WTC11 (cell line): Measurements from ENCODE around the gene FGF5. TPM values are rescaled to one million over a fixed set of nuclear protein-coding genes. Genes with fewer than 3 reads are reported as not detected.

Experiments used
- ATAC-seq: fragments of 200-7000 bp; cut with Tn5 transposase; 2 replicates; pipeline ENCODE4 v1.10.0; 2021; ENCODE audit warnings: mild to moderate bottlenecking, moderate library complexity
- CTCF ChIA-PET: fragments of 300-600 bp; sonication (Branson Sonifier 250); formaldehyde crosslinking; loops from one replicate; lab custom pipeline; 2021; ENCODE audit warnings: antibody characterized with exemption; lab: Charles Lee
- POLR2A ChIA-PET: fragments of 350-600 bp; sonication (Branson Sonifier 250); formaldehyde crosslinking; loops from one replicate; lab custom pipeline; 2021; ENCODE audit warnings: antibody characterized with exemption; lab: Charles Lee
- DNase-seq: peaks from one replicate; pipeline ENCODE4 v3.0.0; 2021; ENCODE audit warnings: low spot score
- H3K27ac Mint-ChIP-seq: 2 replicates; pipeline ENCODE4 v1.8.0; 2021; ENCODE audit warnings: mixed read lengths
- H3K27me3 Mint-ChIP-seq: 2 replicates; pipeline ENCODE4 v1.8.0; 2021; ENCODE audit warnings: low read depth, mild to moderate bottlenecking, moderate library complexity, mixed read lengths
- H3K36me3 Mint-ChIP-seq: 2 replicates; pipeline ENCODE4 v1.8.0; 2021; ENCODE audit warnings: mixed read lengths
- H3K4me1 Mint-ChIP-seq: 2 replicates; pipeline ENCODE4 v1.8.0; 2022; ENCODE audit warnings: mixed read lengths
- H3K4me3 Mint-ChIP-seq: 2 replicates; pipeline ENCODE4 v1.8.0; 2021; ENCODE audit warnings: mild to moderate bottlenecking, moderate library complexity, mixed read lengths
- H3K9me3 Mint-ChIP-seq: 2 replicates; pipeline ENCODE4 v1.8.0; 2021; ENCODE audit warnings: mixed read lengths
- CBFB ChIP-seq: sonication (generic); formaldehyde crosslinking; IDR thresholded peaks from 2 replicates; pipeline ENCODE4 v1.8.1; 2022; ENCODE audit warnings: mild to moderate bottlenecking, low read depth, missing genetic modification reagents
- CREM ChIP-seq: sonication (generic); formaldehyde crosslinking; IDR thresholded peaks from 2 replicates; pipeline ENCODE4 v1.8.1; 2022; ENCODE audit warnings: mild to moderate bottlenecking, missing genetic modification reagents, moderate library complexity
- GRHL2 ChIP-seq: fragments of 250-450 bp; sonication (Bioruptor Pico); IDR thresholded peaks from 2 replicates; pipeline ENCODE4 v1.8.0; 2022; ENCODE audit warnings: mild to moderate bottlenecking, moderate library complexity; ENCODE audit not compliant: insufficient replicate concordance, severe bottlenecking
- HMGA2 ChIP-seq: fragments of 250-450 bp; sonication (Bioruptor Pico); IDR thresholded peaks from 2 replicates; pipeline ENCODE4 v1.4.0; 2021; ENCODE audit warnings: mild to moderate bottlenecking, moderate library complexity
- NR2C2 ChIP-seq: sonication (generic); formaldehyde crosslinking; IDR thresholded peaks from 2 replicates; pipeline ENCODE4 v1.8.0; 2022; ENCODE audit warnings: mild to moderate bottlenecking, missing genetic modification reagents
- RORB ChIP-seq: fragments of 250-450 bp; sonication (Bioruptor Pico); IDR thresholded peaks from 2 replicates; pipeline ENCODE4 v1.9.0; 2021; ENCODE audit warnings: mild to moderate bottlenecking
- SMAD4 ChIP-seq: sonication (generic); formaldehyde crosslinking; IDR thresholded peaks from 2 replicates; pipeline ENCODE4 v1.8.0; 2022; ENCODE audit warnings: mild to moderate bottlenecking, missing genetic modification reagents
- SOX15 ChIP-seq: fragments of 250-450 bp; sonication (Bioruptor Pico); IDR thresholded peaks from 2 replicates; pipeline ENCODE4 v1.9.0; 2021; ENCODE audit warnings: mild to moderate bottlenecking
- ZNF219 ChIP-seq: sonication (generic); formaldehyde crosslinking; IDR thresholded peaks from 2 replicates; pipeline ENCODE4 v1.8.0; 2023; ENCODE audit warnings: missing genetic modification reagents, mild to moderate bottlenecking, borderline replicate concordance
- ZNF263 ChIP-seq: sonication (generic); formaldehyde crosslinking; IDR thresholded peaks from 2 replicates; pipeline ENCODE4 v1.8.1; 2022; ENCODE audit warnings: low read depth, mild to moderate bottlenecking, moderate library complexity, missing genetic modification reagents
- ZNF396 ChIP-seq: fragments of 250-450 bp; sonication (Bioruptor Pico); IDR thresholded peaks from 2 replicates; pipeline ENCODE4 v1.8.0; 2021; ENCODE audit warnings: mild to moderate bottlenecking, moderate library complexity, borderline replicate concordance
- total RNA-seq: library from RNA; stranded (reverse); gene quantifications from 3 replicates; pipeline ENCODE4 v1.2.3, GENCODE V29; 2021
- TF ChIP-seq, protein P1 (sequence below): fragments of 250-450 bp; sonication (Bioruptor Pico); IDR thresholded peaks from 2 replicates; pipeline ENCODE4 v1.9.0; 2021; ENCODE audit warnings: mild to moderate bottlenecking
- TF ChIP-seq, protein P2 (sequence below): sonication (generic); formaldehyde crosslinking; IDR thresholded peaks from 2 replicates; pipeline ENCODE4 v1.8.0; 2022; ENCODE audit warnings: missing genetic modification reagents
- TF ChIP-seq, protein P3 (sequence below): sonication (generic); formaldehyde crosslinking; IDR thresholded peaks from 2 replicates; pipeline ENCODE4 v1.8.0; 2022; ENCODE audit warnings: mild to moderate bottlenecking, missing genetic modification reagents
- TF ChIP-seq, protein P4 (sequence below): fragments of 250-450 bp; sonication (Bioruptor Pico); conservative IDR thresholded peaks from 2 replicates; pipeline ENCODE4 v1.9.0; 2021; ENCODE audit warnings: mild to moderate bottlenecking
- TF ChIP-seq, protein P5 (sequence below): fragments of 250-450 bp; sonication (Bioruptor Pico); IDR thresholded peaks from 2 replicates; pipeline ENCODE4 v2.1.2; 2022; ENCODE audit warnings: mild to moderate bottlenecking, moderate library complexity
- TF ChIP-seq, protein P6 (sequence below): sonication (generic); formaldehyde crosslinking; IDR thresholded peaks from 2 replicates; pipeline ENCODE4 v1.8.0; 2022; ENCODE audit warnings: mild to moderate bottlenecking, missing genetic modification reagents
- TF ChIP-seq, protein P7 (sequence below): sonication (generic); formaldehyde crosslinking; IDR thresholded peaks from 2 replicates; pipeline ENCODE4 v1.8.1; 2022; ENCODE audit warnings: low read depth, missing genetic modification reagents, borderline replicate concordance

The FGF5 gene
- total RNA-seq, 1 experiment from 2014 or later, result not detected

DNA sequence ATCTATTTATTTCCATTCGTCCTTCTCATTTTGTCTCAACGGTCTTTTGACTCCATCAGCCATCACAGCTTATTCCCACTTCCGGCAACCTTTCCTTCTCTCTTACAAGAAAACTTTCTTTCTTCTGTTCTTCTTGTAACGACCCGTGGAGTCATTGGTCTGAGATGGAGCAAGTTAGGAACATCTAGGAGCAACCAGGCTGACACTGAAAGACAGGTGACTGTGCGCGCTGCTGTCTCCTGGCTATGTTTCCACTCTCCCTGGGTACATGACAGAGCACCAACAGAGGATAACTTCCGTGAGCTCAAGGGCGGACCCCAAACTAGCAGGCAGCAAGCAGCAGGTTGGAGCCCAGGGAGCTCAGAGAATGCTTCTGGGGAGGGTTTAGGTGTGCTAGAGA lies 2.5 kb downstream of the FGF5 start:
- Mint-ChIP-seq H3K4me1 (peaks cover 45% of the 10 kb centered on the region), H3K36me3 (no peaks in the 10 kb centered on the region), H3K9me3 (no peaks in the 10 kb centered on the region), H3K4me3 (peak overlapping the region; percentile 64)
- ATAC-seq (no peak), DNase-seq (no peak)
- POLR2A ChIA-PET, result no interaction called here
- TF ChIP-seq HMGA2 (CRISPR knock-in tag) (no peak), ZNF396 (no peak)
- TF ChIP-seq, all 79 proteins: peak for 0
- peaks cover 90% of the 10 kb centered on the region for H3K27me3 Mint-ChIP-seq
- H3K27ac Mint-ChIP-seq, result no peak overlapping the region
- CTCF ChIA-PET, result interaction anchor here (0.6 to 1.5 kb wide), 2 partner anchors 67 to 721 kb away, joined by 3 to 8 read pairs; partner anchors contain the start of gene CFAP299

DNA sequence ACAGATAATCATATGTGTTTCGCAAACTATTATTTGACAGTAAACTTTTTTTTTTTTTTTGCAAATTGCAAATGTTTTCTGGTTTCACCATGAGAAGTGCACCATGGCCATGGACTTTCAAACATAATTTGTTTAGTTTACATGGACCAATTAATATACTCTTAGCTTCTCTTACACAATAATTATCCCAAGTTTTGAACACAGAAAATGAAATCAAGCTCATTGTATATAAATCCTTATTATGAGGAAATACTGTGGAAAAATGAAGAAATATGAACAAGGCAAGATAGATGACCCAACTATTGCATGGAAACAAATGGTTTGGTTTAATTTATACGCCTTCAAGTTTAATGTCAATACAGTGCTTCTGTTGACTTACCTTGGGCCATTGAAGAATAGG lies 3.9 kb downstream of the FGF5 start:
- no peak for ATAC-seq
- no peak for DNase-seq
- Mint-ChIP-seq H3K9me3 (no peaks in the 10 kb centered on the region), H3K4me3 (no peak overlapping the region), H3K36me3 (no peaks in the 10 kb centered on the region)
- ChIA-PET CTCF (no interaction called here), POLR2A (no interaction called here)
- TF ChIP-seq, protein P1, sequence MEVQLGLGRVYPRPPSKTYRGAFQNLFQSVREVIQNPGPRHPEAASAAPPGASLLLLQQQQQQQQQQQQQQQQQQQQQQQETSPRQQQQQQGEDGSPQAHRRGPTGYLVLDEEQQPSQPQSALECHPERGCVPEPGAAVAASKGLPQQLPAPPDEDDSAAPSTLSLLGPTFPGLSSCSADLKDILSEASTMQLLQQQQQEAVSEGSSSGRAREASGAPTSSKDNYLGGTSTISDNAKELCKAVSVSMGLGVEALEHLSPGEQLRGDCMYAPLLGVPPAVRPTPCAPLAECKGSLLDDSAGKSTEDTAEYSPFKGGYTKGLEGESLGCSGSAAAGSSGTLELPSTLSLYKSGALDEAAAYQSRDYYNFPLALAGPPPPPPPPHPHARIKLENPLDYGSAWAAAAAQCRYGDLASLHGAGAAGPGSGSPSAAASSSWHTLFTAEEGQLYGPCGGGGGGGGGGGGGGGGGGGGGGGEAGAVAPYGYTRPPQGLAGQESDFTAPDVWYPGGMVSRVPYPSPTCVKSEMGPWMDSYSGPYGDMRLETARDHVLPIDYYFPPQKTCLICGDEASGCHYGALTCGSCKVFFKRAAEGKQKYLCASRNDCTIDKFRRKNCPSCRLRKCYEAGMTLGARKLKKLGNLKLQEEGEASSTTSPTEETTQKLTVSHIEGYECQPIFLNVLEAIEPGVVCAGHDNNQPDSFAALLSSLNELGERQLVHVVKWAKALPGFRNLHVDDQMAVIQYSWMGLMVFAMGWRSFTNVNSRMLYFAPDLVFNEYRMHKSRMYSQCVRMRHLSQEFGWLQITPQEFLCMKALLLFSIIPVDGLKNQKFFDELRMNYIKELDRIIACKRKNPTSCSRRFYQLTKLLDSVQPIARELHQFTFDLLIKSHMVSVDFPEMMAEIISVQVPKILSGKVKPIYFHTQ (CRISPR knock-in tag), result no peak
- TF ChIP-seq NR2C2 (CRISPR knock-in tag) (no peak), SOX15 (CRISPR knock-in tag) (no peak), RORB (no peak), ZNF219 (CRISPR knock-in tag) (no peak), SMAD4 (CRISPR knock-in tag) (no peak), GRHL2 (CRISPR knock-in tag) (no peak), ZNF263 (no peak)
- TF ChIP-seq, protein P2, sequence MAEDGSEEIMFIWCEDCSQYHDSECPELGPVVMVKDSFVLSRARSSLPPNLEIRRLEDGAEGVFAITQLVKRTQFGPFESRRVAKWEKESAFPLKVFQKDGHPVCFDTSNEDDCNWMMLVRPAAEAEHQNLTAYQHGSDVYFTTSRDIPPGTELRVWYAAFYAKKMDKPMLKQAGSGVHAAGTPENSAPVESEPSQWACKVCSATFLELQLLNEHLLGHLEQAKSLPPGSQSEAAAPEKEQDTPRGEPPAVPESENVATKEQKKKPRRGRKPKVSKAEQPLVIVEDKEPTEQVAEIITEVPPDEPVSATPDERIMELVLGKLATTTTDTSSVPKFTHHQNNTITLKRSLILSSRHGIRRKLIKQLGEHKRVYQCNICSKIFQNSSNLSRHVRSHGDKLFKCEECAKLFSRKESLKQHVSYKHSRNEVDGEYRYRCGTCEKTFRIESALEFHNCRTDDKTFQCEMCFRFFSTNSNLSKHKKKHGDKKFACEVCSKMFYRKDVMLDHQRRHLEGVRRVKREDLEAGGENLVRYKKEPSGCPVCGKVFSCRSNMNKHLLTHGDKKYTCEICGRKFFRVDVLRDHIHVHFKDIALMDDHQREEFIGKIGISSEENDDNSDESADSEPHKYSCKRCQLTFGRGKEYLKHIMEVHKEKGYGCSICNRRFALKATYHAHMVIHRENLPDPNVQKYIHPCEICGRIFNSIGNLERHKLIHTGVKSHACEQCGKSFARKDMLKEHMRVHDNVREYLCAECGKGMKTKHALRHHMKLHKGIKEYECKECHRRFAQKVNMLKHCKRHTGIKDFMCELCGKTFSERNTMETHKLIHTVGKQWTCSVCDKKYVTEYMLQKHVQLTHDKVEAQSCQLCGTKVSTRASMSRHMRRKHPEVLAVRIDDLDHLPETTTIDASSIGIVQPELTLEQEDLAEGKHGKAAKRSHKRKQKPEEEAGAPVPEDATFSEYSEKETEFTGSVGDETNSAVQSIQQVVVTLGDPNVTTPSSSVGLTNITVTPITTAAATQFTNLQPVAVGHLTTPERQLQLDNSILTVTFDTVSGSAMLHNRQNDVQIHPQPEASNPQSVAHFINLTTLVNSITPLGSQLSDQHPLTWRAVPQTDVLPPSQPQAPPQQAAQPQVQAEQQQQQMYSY (CRISPR knock-in tag), result no peak
- TF ChIP-seq, protein P3, sequence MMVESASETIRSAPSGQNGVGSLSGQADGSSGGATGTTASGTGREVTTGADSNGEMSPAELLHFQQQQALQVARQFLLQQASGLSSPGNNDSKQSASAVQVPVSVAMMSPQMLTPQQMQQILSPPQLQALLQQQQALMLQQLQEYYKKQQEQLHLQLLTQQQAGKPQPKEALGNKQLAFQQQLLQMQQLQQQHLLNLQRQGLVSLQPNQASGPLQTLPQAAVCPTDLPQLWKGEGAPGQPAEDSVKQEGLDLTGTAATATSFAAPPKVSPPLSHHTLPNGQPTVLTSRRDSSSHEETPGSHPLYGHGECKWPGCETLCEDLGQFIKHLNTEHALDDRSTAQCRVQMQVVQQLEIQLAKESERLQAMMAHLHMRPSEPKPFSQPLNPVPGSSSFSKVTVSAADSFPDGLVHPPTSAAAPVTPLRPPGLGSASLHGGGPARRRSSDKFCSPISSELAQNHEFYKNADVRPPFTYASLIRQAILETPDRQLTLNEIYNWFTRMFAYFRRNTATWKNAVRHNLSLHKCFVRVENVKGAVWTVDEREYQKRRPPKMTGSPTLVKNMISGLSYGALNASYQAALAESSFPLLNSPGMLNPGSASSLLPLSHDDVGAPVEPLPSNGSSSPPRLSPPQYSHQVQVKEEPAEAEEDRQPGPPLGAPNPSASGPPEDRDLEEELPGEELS (CRISPR knock-in tag), result no peak
- TF ChIP-seq, all 79 proteins: peak for 0
- H3K27me3 Mint-ChIP-seq, result peaks cover 78% of the 10 kb centered on the region
- H3K4me1 Mint-ChIP-seq, result peaks cover 32% of the 10 kb centered on the region
- H3K27ac Mint-ChIP-seq, result no peak overlapping the region

DNA sequence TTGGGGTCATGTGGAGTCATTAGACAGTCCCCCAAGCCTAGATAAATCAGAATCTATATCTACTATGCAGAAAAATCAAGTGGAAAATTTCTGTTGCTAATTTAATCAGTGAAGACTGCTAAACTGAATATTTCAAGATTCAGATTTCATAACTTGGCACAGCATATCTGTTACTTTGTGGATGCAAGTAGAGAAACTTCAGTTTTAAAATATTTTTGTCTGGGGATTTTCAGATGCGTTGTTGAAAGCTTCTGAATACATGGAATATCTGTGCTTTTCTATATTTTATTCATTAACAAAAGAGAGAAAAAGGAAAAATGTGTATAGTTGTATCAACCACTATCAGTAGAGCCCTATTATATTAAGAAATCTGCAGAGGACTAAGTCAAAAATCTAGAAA lies 4.4 kb downstream of the FGF5 start:
- DNase-seq (no peak), ATAC-seq (no peak)
- ChIA-PET POLR2A (no interaction called here), CTCF (no interaction called here)
- Mint-ChIP-seq H3K36me3 (no peaks in the 10 kb centered on the region), H3K4me1 (peaks cover 27% of the 10 kb centered on the region), H3K27me3 (peaks cover 73% of the 10 kb centered on the region), H3K27ac (no peak overlapping the region), H3K9me3 (no peaks in the 10 kb centered on the region), H3K4me3 (no peak overlapping the region)
- TF ChIP-seq, protein P4, sequence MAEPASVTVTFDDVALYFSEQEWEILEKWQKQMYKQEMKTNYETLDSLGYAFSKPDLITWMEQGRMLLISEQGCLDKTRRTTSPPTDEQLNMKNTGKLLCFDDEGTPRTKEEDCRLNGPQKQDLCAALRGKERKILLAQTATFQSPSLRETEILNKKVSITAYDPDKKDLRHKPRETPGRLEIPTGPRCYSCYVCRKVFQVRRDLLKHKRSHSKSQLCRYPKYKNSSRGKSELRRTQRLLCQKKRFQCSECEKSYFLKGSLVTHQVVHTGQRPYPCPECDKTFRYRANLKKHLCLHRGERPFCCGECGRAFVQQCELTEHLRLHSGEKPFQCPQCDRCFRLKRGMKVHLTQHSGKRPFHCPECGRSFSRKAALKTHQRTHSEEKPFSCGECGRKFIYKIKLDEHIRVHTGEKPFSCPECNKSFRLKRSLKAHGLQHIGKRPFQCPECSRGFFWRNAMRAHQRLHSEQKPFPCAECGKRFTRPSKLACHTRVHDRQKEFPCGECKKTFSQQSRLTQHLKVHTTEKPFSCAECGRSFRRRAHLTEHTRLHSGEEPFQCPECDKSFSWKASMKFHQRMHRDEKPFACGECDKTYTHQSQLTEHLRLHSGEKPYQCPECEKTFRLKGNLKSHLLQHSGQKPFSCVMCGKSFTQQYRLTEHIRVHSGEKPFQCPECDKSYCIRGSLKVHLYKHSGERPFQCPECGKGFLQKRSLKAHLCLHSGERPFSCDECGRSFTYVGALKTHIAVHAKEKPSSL (CRISPR knock-in tag), result no peak
- TF ChIP-seq, protein P5, sequence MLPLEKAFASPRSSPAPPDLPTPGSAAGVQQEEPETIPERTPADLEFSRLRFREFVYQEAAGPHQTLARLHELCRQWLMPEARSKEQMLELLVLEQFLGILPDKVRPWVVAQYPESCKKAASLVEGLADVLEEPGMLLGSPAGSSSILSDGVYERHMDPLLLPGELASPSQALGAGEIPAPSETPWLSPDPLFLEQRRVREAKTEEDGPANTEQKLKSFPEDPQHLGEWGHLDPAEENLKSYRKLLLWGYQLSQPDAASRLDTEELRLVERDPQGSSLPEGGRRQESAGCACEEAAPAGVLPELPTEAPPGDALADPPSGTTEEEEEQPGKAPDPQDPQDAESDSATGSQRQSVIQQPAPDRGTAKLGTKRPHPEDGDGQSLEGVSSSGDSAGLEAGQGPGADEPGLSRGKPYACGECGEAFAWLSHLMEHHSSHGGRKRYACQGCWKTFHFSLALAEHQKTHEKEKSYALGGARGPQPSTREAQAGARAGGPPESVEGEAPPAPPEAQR (CRISPR knock-in tag), result no peak
- TF ChIP-seq SOX15 (CRISPR knock-in tag) (no peak), CBFB (CRISPR knock-in tag) (no peak), CREM (CRISPR knock-in tag) (no peak)
- TF ChIP-seq, protein P6, sequence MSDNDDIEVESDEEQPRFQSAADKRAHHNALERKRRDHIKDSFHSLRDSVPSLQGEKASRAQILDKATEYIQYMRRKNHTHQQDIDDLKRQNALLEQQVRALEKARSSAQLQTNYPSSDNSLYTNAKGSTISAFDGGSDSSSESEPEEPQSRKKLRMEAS, result no peak
- TF ChIP-seq, protein P7, sequence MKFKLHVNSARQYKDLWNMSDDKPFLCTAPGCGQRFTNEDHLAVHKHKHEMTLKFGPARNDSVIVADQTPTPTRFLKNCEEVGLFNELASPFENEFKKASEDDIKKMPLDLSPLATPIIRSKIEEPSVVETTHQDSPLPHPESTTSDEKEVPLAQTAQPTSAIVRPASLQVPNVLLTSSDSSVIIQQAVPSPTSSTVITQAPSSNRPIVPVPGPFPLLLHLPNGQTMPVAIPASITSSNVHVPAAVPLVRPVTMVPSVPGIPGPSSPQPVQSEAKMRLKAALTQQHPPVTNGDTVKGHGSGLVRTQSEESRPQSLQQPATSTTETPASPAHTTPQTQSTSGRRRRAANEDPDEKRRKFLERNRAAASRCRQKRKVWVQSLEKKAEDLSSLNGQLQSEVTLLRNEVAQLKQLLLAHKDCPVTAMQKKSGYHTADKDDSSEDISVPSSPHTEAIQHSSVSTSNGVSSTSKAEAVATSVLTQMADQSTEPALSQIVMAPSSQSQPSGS, result no peak
